GM12873 (cell line): ENCODE measurements around the gene LRRC4B.

Experiments
- TF ChIP-seq, protein P1 (sequence below): IDR thresholded peaks from 2 replicates; pipeline ENCODE4 v1.5.1; 2012; ENCODE audit warnings: low read depth, mild to moderate bottlenecking, moderate library complexity, low read length, control low read depth; ENCODE audit not compliant: insufficient read depth; ENCODE audit errors: missing control alignments

The LRRC4B gene

DNA sequence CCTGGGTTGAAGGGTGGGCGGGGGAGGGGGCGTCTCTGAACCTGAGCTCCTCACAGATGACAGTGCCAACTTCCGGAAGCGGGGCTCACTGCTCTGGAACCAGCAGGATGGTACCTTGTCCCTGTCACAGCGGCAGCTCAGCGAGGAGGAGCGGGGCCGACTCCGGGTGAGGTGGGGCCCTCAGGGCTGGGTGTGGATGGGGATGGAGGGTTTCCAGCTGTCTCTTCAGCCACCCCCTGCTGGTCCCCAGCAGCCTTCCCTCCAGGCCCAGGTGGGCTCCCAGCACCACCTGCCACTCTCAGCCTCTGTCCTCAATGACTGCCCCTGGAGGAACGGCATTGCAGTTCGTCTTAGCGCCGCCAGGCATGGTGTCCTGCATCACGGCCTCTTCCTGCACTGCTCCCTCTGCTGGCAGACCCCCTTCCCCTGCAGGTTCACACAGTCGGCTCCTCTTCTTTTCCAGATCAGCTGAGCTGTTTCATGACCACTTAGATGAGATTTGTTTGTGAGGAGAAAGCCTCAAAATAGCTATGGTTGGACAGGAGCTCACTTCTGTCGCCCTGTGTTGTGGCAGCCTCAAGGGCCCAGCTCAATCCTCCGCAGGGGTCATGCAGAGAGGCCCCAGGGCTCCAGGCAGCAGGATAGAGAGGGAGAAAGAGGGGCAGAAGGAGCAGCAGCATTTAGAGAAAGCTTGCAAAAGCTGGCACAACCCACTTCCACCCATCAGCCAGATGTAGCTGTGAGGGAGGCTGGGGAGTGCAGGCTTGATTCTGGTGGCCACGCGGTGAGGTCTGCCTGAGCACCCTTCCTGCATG, 89.1 kb downstream of the LRRC4B start:
- TF ChIP-seq, protein P1, sequence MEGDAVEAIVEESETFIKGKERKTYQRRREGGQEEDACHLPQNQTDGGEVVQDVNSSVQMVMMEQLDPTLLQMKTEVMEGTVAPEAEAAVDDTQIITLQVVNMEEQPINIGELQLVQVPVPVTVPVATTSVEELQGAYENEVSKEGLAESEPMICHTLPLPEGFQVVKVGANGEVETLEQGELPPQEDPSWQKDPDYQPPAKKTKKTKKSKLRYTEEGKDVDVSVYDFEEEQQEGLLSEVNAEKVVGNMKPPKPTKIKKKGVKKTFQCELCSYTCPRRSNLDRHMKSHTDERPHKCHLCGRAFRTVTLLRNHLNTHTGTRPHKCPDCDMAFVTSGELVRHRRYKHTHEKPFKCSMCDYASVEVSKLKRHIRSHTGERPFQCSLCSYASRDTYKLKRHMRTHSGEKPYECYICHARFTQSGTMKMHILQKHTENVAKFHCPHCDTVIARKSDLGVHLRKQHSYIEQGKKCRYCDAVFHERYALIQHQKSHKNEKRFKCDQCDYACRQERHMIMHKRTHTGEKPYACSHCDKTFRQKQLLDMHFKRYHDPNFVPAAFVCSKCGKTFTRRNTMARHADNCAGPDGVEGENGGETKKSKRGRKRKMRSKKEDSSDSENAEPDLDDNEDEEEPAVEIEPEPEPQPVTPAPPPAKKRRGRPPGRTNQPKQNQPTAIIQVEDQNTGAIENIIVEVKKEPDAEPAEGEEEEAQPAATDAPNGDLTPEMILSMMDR = peak; percentile 46

DNA sequence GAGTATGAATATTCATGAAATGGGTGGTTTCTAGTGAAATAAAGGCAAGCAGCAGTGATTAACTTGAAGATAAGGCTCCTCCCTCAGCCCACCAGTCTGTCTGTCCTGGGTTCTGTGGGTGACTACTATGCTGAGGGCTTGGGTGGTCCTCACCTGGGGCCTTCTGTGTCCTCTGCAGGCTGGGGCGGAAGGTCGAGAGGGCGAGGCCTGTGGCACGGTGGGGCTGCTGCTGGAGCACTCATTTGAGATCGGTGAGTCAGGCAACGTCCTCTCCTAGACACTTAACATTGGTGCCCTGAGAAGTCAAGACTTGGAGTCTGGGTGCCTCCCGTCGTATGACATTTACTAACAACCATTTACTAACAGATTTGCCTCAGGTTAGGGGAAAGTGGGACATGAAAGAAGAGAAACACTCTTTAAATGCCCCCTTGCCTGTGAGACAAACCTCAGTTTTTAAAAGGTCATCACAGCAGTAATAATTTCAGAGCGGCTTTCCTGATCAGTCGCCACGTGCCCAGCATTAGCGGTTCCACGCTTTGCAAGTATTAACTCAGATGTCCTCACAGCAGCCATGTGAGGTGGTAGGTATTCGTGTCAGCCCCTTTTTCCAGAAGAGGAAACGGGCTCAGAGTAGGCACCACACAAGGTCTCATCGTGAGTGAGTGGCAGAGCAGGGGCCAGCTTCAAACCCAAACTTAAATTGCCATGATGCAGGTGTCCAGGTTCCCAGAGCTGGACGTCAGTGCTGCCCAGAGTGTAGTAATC, 90.3 kb downstream of the LRRC4B start:
- TF ChIP-seq, protein P1 = no peak

DNA sequence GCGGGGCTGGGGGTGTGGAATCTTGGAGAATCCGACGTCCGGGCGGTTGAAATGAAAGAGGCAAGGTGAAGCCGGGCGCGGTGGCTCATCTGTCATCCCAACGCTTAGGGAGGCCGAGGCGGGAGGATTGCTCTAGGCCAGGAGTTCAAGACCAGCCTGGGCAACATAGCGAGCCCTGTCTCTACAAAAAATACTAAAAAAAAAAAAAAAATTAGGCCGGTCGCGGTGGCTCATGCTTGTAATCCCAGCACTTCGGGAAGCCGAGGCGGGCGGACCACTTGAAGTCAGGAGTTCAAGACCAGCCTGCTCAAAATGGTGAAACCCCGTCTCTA, 91.4 kb downstream of the LRRC4B start:
- TF ChIP-seq, protein P1 = no peak

- TF ChIP-seq, protein P1 = no peak
Measured at GRCh38 chr19:50476224-50476906, 91.9 kb downstream of the LRRC4B start, which contains the start of the genes EMC10 and GARIN5A. Gene EMC10, plus strand, starts transcription at chr19:50476507. Its CDS starts 38 bp downstream, at chr19:50476545. Gene GARIN5A, minus strand, starts transcription at chr19:50476848. Its CDS starts 460 bp downstream, at chr19:50476388.

DNA sequence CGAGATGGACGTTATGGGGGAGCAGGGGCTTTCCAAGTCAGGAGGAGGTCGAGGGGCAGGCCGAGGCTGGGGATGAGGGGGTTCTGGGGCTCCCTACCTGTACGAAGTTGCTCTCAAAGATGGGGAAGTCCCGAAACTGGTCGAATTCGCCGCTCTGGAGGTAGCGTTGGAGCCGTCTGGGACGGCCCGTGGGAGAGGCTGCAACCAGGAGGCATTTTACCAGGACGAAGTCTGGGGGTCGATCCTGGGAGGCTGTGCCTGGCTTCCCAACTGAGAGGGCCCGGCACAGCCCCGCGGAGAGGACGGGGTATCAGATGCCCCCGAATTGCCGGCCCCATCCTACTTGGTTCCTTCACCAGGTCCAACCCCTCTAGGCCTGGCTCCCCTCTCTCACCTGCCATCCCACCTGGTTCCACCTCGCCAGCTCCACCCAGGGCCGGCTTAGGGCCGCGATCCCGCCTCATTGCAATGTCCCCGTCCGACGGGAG, 92.5 kb downstream of the LRRC4B start:
- TF ChIP-seq, protein P1 = no peak

DNA sequence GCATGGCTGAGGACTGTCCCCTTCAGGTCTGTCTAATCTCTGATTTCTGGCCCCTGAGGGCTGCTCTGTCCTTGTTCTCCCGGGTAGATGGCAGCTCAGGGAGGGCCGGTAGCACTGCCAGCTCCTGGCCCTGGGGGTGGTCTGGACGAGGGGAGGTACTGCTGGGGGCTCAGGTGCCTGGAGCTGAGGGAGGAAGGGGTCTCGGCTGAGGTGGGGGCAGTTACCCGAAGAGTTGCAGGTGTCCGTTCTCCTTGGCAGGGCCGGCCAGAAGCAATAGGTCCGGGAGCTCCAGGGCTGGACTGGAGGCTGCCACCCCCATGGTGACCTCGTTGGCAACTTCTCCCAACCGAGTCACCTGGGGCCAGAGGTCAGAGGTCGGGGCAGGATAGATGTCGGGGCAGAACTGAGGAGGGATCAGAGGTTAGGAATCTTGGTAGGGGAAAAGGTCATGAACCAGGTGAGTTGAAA, 93.1 kb downstream of the LRRC4B start:
- TF ChIP-seq, protein P1 = no peak
